Muscle layer of colon (tissue), 2 donors: ENCODE measurements around the gene DTNB.
"Not testable (repeated sequence)": the region's sequence is repeated elsewhere in the genome, so short reads cannot be mapped to it uniquely, and the experiment has no call there.

Source experiments
- H3K27ac ChIP-seq: one replicate; pipeline ENCODE4 v1.7.0; 2013; ENCODE audit warnings: low read depth, mild to moderate bottlenecking, low read length, moderate library complexity
- H3K27me3 ChIP-seq, 2 donors: one replicate each; pipeline ENCODE4 v1.7.0; 2013; ENCODE audit warnings: low read length in 2 of 2, mild to moderate bottlenecking in 2 of 2; ENCODE audit not compliant: insufficient read depth in 2 of 2, control insufficient read depth in 1 of 2
- H3K36me3 ChIP-seq: one replicate; pipeline ENCODE4 v1.7.0; 2013; ENCODE audit warnings: mild to moderate bottlenecking, low read length; ENCODE audit not compliant: insufficient read depth
- H3K4me1 ChIP-seq: one replicate; pipeline ENCODE4 v1.7.0; 2013; ENCODE audit warnings: mild to moderate bottlenecking, low read length; ENCODE audit not compliant: insufficient read depth
- H3K4me3 ChIP-seq, 2 donors: one replicate each; pipeline ENCODE4 v1.7.0; 2013; ENCODE audit warnings: low read length in 2 of 2, low read depth in 1 of 2, mild to moderate bottlenecking in 1 of 2, moderate library complexity in 1 of 2
- H3K9ac ChIP-seq: one replicate; pipeline ENCODE4 v1.7.0; 2013; ENCODE audit warnings: low read length
- H3K9me3 ChIP-seq: one replicate; pipeline ENCODE4 v1.7.0; 2013; ENCODE audit warnings: mild to moderate bottlenecking, low read length
- donor health status: abdominal sarcoma.
- donor health status: Adenocarcinoma of cecum.

The DTNB gene

DNA sequence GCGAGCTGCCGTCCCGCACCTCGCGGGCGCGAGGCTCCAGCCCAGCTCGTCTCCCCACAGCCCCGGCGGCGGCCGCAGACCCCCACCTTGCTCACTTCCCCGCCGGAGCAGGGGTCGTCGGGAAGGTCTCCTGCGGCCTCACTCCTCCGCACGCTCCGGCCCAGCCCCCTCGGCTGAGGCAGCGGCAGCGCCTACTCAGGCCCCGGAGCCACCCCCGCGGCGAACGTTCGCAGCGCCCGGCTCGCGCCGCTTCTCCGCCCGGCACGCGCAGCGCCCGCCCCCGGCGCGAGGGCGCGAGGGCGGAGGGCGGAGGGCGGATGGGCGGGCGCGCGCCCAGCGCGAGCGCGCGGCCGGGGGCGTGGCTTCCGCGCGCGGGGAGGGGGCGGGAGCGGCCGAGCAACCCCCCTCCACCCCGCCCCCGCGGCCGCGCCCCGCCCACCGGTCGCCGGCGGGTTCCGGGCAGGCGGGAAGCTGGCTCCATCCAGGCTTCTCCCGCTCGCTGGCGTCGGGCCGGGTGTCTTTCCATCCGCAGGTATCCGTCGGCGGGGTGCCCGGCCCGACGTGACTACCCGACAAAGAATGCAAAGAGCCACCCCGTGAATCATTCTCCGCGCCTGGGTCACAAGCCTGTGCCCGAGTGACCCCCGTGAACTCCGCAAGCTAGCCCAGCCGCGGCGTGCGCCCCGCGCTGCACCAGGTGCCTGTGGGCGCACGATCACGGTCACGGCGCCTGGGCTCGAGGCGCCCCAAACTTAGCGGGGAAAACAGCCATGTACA is at the start of gene DTNB:
DTNB (minus strand) TSS at position 278 of the 777 bp plus-strand sequence. CDS start 20,917 bp downstream, outside the sequence.
- Histone ChIP-seq H3K4me3 (peak within 1 kb of the TSS; percentile 85 to 90), H3K36me3 (no peaks in the 10 kb centered on the region), H3K27ac (peak within 1 kb of the TSS; percentile 78), H3K27me3 (no peaks in the 10 kb centered on the region), H3K9ac (peak within 1 kb of the TSS; percentile 75), H3K4me1 (peaks cover 9% of the 10 kb centered on the region), H3K9me3 (no peaks in the 10 kb centered on the region)

GRCh38 chr2:25722224-25722623 is 48.8 kb upstream of the DTNB start:
- no peaks in the 10 kb centered on the region for H3K4me1 ChIP-seq
- H3K9ac ChIP-seq: no peak overlapping the region
- no peaks in the 10 kb centered on the region for H3K9me3 ChIP-seq
- H3K36me3 ChIP-seq: no peaks in the 10 kb centered on the region
- no peak overlapping the region for H3K4me3 ChIP-seq
- no peak overlapping the region for H3K27ac ChIP-seq
- peaks cover 0 to 5% of the 10 kb centered on the region in 2 donors for H3K27me3 ChIP-seq

GRCh38 chr2:25720575-25720974 is 47.2 kb upstream of the DTNB start:
- Histone ChIP-seq H3K4me3 (no peak overlapping the region), H3K36me3 (no peaks in the 10 kb centered on the region), H3K27me3 (no peaks in the 10 kb centered on the region), H3K27ac (no peak overlapping the region), H3K4me1 (no peaks in the 10 kb centered on the region), H3K9ac (no peak overlapping the region), H3K9me3 (no peaks in the 10 kb centered on the region)

DNA sequence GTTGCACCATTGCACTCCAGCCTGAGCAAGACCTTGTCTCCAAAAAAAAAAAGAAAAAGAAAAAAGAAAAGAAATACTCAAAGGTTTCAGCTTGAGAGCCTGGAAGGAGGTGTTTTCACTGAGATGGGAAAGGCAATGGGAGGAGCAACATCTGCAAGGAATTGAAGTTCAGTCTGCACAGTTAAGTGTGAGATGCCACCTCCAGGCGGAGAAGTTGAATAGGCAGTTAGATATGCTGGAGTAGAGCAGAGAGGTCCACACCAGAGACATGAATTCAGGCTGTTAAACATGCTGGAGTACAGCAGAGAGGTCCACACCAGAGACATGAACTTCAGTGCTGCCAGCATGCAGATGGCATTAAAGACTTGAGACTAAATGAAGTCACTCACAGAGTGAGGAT is 41.4 kb upstream of the DTNB start:
- Histone ChIP-seq H3K27ac (no peak overlapping the region), H3K4me1 (no peaks in the 10 kb centered on the region), H3K36me3 (no peaks in the 10 kb centered on the region), H3K9me3 (no peaks in the 10 kb centered on the region), H3K27me3 (no peaks in the 10 kb centered on the region), H3K9ac (no peak overlapping the region), H3K4me3 (no peak overlapping the region)

- no peak overlapping the region for H3K4me3 ChIP-seq
- H3K27ac ChIP-seq: no peak overlapping the region
- H3K9me3 ChIP-seq: no peaks in the 10 kb centered on the region
- no peaks in the 10 kb centered on the region for H3K27me3 ChIP-seq
- H3K36me3 ChIP-seq: no peaks in the 10 kb centered on the region
- H3K4me1 ChIP-seq: no peaks in the 10 kb centered on the region
- H3K9ac ChIP-seq: no peak overlapping the region
Measured at GRCh38 chr2:25712455-25712854, 39.1 kb upstream of the DTNB start.

DNA sequence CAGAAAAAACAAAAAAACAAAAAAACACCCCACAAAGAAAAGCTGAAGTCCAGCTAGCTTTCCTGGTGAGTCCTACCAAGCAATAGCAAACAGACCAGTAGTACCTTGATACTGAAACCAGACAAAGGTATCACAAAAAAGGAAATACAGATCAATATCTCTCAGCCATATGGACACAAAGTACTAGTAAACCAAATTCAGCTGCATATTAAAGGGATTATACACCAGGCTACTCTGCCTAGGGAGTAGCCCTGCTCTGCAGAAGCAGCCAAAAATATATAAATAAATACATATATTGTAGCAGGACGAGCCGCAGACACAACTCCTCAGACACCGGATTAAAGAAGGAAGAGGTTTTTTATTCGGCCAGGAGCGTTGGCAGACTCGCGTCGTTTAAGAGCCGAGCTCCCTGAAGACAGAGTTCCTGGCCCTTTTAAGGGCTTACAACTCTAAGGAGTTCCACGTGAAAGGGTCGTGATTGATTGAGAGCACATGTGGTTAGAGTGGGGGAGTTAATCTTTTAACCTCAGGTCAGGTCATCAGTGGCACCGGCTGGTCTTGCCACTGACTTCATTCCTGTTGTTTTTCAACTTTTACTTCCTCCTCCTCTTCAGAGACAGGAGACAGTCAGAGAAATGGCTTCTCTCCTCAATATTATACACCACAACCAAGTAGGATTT is 38.4 kb upstream of the DTNB start:
- no peaks in the 10 kb centered on the region for H3K36me3 ChIP-seq
- no peak overlapping the region for H3K9ac ChIP-seq
- H3K27me3 ChIP-seq: no peaks in the 10 kb centered on the region
- H3K4me3 ChIP-seq: no peak overlapping the region
- H3K4me1 ChIP-seq: no peaks in the 10 kb centered on the region
- no peak overlapping the region for H3K27ac ChIP-seq
- H3K9me3 ChIP-seq: no peaks in the 10 kb centered on the region

DNA sequence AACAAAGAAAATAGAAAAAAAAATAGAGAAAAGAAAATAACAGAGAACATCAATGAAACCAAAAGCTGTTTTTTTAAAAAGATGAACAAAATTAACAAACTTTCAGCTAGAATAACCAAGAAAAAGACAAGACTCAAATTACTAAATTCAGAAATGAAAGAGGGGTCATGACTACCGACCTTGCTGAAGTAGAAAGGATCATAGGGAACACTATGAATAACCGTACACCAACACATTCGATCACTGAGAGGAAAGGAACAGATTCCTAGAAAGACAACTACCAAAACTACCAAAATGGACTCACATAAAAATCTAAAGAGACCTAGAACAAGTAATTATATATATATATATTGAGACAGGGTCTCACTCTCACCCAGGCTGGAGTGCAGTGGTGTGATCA is 37.4 kb upstream of the DTNB start:
- Histone ChIP-seq H3K27me3 (no peaks in the 10 kb centered on the region), H3K9ac (no peak overlapping the region), H3K27ac (no peak overlapping the region), H3K36me3 (no peaks in the 10 kb centered on the region), H3K4me1 (no peaks in the 10 kb centered on the region), H3K9me3 (no peaks in the 10 kb centered on the region), H3K4me3 (no peak overlapping the region)

DNA sequence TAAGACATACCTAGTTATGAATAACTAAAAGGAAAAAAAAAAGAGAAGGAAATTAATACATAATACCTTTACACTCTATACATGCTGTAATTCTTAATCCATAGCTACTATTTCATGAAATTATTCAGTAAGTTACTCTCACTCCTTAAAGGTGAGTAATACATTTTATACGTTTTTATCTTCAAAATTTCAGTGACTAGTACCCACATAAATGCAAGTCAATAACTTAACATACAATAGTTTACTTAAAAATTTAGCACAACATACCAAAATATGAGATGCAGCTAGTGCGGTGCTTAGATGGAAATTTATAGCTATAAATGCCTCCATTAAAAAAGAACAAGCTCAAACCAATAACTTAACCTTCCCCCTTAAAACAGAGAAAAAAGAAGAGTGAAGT is 36.0 kb upstream of the DTNB start:
- H3K9ac ChIP-seq: no peak overlapping the region
- no peak overlapping the region for H3K4me3 ChIP-seq
- no peaks in the 10 kb centered on the region for H3K4me1 ChIP-seq
- no peaks in the 10 kb centered on the region for H3K27me3 ChIP-seq
- H3K27ac ChIP-seq: no peak overlapping the region
- H3K9me3 ChIP-seq: no peaks in the 10 kb centered on the region
- H3K36me3 ChIP-seq: no peaks in the 10 kb centered on the region

GRCh38 chr2:25707927-25708590 is 34.7 kb upstream of the DTNB start:
- H3K4me3 ChIP-seq: no peak overlapping the region
- H3K27me3 ChIP-seq: no peaks in the 10 kb centered on the region
- no peaks in the 10 kb centered on the region for H3K4me1 ChIP-seq
- H3K27ac ChIP-seq: no peak overlapping the region
- H3K36me3 ChIP-seq: no peaks in the 10 kb centered on the region
- H3K9ac ChIP-seq: no peak overlapping the region
- H3K9me3 ChIP-seq: no peaks in the 10 kb centered on the region

GRCh38 chr2:25705575-25705974 is 32.2 kb upstream of the DTNB start:
- H3K27ac ChIP-seq, H3K27me3 ChIP-seq, H3K9me3 ChIP-seq, H3K4me1 ChIP-seq, H3K36me3 ChIP-seq, H3K9ac ChIP-seq, H3K4me3 ChIP-seq: not testable (repeated sequence)

- H3K36me3 ChIP-seq: no peaks in the 10 kb centered on the region
- H3K9me3 ChIP-seq: no peaks in the 10 kb centered on the region
- H3K27ac ChIP-seq: no peak overlapping the region
- H3K9ac ChIP-seq: no peak overlapping the region
- no peaks in the 10 kb centered on the region for H3K27me3 ChIP-seq
- no peaks in the 10 kb centered on the region for H3K4me1 ChIP-seq
- no peak overlapping the region for H3K4me3 ChIP-seq
Measured at GRCh38 chr2:25701801-25702200, 28.4 kb upstream of the DTNB start.
